Glutamatergic neuron (in vitro differentiated cells): ENCODE measurements around the gene STON1. TPM values are rescaled to one million over a fixed set of nuclear protein-coding genes. Genes with fewer than 3 reads are reported as not detected.

Experiments used
- DNase-seq: peaks from one replicate; pipeline ENCODE4 v3.0.0; 2022
- H3K27ac Mint-ChIP-seq: one replicate; pipeline ENCODE4 v1.8.0; 2020; ENCODE audit warnings: mild to moderate bottlenecking, mixed read lengths, inconsistent platforms; ENCODE audit not compliant: unreplicated experiment
- H3K27me3 Mint-ChIP-seq: one replicate; pipeline ENCODE4 v1.8.0; 2020; ENCODE audit warnings: mild to moderate bottlenecking, moderate library complexity, mixed read lengths, inconsistent platforms; ENCODE audit not compliant: unreplicated experiment
- H3K36me3 Mint-ChIP-seq: one replicate; pipeline ENCODE4 v1.8.0; 2020; ENCODE audit warnings: mild to moderate bottlenecking, mixed read lengths, inconsistent platforms; ENCODE audit not compliant: unreplicated experiment
- H3K4me1 Mint-ChIP-seq: one replicate; pipeline ENCODE4 v1.8.0; 2020; ENCODE audit warnings: mild to moderate bottlenecking, low read depth, mixed read lengths, inconsistent platforms; ENCODE audit not compliant: unreplicated experiment
- H3K4me3 Mint-ChIP-seq: one replicate; pipeline ENCODE4 v1.8.0; 2020; ENCODE audit warnings: mild to moderate bottlenecking, mixed read lengths, inconsistent platforms; ENCODE audit not compliant: unreplicated experiment
- H3K9me3 Mint-ChIP-seq: one replicate; pipeline ENCODE4 v1.8.0; 2020; ENCODE audit warnings: mild to moderate bottlenecking, moderate library complexity, mixed read lengths, inconsistent platforms; ENCODE audit not compliant: unreplicated experiment
- CTCF ChIP-seq: fragments of 200-600 bp; sonication (generic); IDR thresholded peaks from one replicate; pipeline ENCODE4 v1.5.0; 2021; ENCODE audit not compliant: partially characterized antibody, unreplicated experiment
- total RNA-seq: library from RNA; stranded (reverse); fragmentation: NEBNext Ultra II Directional; extraction: Animal tissue kit (Norgen Biotek cat#: 25700); gene quantifications from one replicate; pipeline ENCODE4 v1.2.1, GENCODE V29; 2021; ENCODE audit not compliant: unreplicated experiment

STON1 gene
- total RNA-seq, 1 donor from 2014 or later = 4.2 TPM

- H3K36me3 Mint-ChIP-seq = peaks cover 10% of the 10 kb centered on the region
- H3K4me1 Mint-ChIP-seq = no peaks in the 10 kb centered on the region
- no peak for DNase-seq
- no peaks in the 10 kb centered on the region for H3K27me3 Mint-ChIP-seq
- H3K4me3 Mint-ChIP-seq = no peak overlapping the region
- no peak for TF ChIP-seq CTCF
- no peaks in the 10 kb centered on the region for H3K9me3 Mint-ChIP-seq
- no peak overlapping the region for H3K27ac Mint-ChIP-seq
These were observed 108.3 kb downstream of the STON1 start for GRCh38 chr2:48638261-48638660.

Other genes with a start within 250 kb of the STON1 start
- gene FOXN2, start 215.5 kb upstream of the STON1 start, total RNA-seq = 60.3 TPM
- gene PPP1R21, start 89.4 kb upstream of the STON1 start, total RNA-seq = 55.3 TPM
- gene GTF2A1L, start 87.7 kb downstream of the STON1 start, total RNA-seq = not detected
- gene LHCGR, start 225.6 kb downstream of the STON1 start, total RNA-seq = not detected